Measurements from ENCODE around the gene SGMS1. TPM values are rescaled to one million over a fixed set of nuclear protein-coding genes. Genes with fewer than 3 reads are reported as not detected.

SGMS1 gene
- polyA plus RNA-seq, 1 of the 3 experiments (the other 2 are of a cell fraction), result 6.3 TPM

- WGBS (ENCODE audit: low lambda C conversion rate), result 98% methylated on average over 4 of the region's 4 CpGs
- Histone ChIP-seq H4K20me1 (ENCODE audit: insufficient read depth) (no peaks in the 10 kb centered on the region), H3K9me3 (no peaks in the 10 kb centered on the region), H3K4me2 (0 out of 2 replicates have a peak overlapping the region, but pooled peaks have one; percentile 75), H2AFZ (ENCODE audit: low read depth) (no peak overlapping the region), H3K4me3 (ENCODE audit: low read depth in 2 of 2, low read length in 1 of 2) (no peak overlapping the region), H3K4me1 (ENCODE audit: control insufficient read depth in 1 of 2, insufficient read depth in 2 of 2, low read depth in 1 of 2, low read length in 1 of 2) (peaks cover 0 to 32% of the 10 kb centered on the region in 2 experiments), H3K36me3 (replicated peaks in 1 of 2; ENCODE audit: control insufficient read depth in 1 of 2, insufficient read depth in 2 of 2, low read length in 1 of 2) (peaks cover 0 to 3% of the 10 kb centered on the region in 2 experiments), H3F3A (replicated peaks; ENCODE audit: insufficient read depth) (peaks cover 19% of the 10 kb centered on the region), H3K27ac (ENCODE audit: low read depth in 2 of 2, low read length in 1 of 2) (peak overlapping the region in 1 of 2 experiments; percentile 82; a peak in 3 of 4 replicates), H3K27me3 (ENCODE audit: insufficient read depth) (no peaks in the 10 kb centered on the region), H3K9me2 (no peaks in the 10 kb centered on the region), H3K9ac (no peak overlapping the region), H3K79me2 (ENCODE audit: insufficient read depth) (no peaks in the 10 kb centered on the region)
- no peak for DNase-seq
- TF ChIP-seq IRF3 (IDR thresholded peaks at IDR 0.05; ENCODE audit: low read depth, low read length), result no peak
- TF ChIP-seq NFIC (IDR thresholded peaks at IDR 0.05; ENCODE audit: borderline replicate concordance), result no peak
- no peak for TF ChIP-seq MEF2A (IDR thresholded peaks at IDR 0.05; ENCODE audit: borderline replicate concordance, low read depth)
- TF ChIP-seq SMC3 (IDR thresholded peaks at IDR 0.05; ENCODE audit: low read depth, low read length), result no peak
- no peak for TF ChIP-seq EP300 (IDR thresholded peaks at IDR 0.05; ENCODE audit: borderline replicate concordance in 1 of 2, low read depth in 1 of 2, low read length in 1 of 2)
- no peak for TF ChIP-seq SIN3A (IDR thresholded peaks at IDR 0.05; ENCODE audit: borderline replicate concordance, low read depth, low read length)
- no peak for TF ChIP-seq JUND (IDR thresholded peaks at IDR 0.05)
- no peak for TF ChIP-seq TEAD4 (IDR thresholded peaks at IDR 0.05; ENCODE audit: borderline replicate concordance, insufficient read depth)
- no peak for TF ChIP-seq GABPA (IDR thresholded peaks at IDR 0.05; ENCODE audit: low read depth)
- TF ChIP-seq ZBTB33 (IDR thresholded peaks at IDR 0.05; ENCODE audit: borderline replicate concordance, low read depth), result no peak
- TF ChIP-seq RXRA (IDR thresholded peaks at IDR 0.05; ENCODE audit: borderline replicate concordance, low read depth), result no peak
- TF ChIP-seq FOXM1 (IDR thresholded peaks at IDR 0.05; ENCODE audit: low read depth), result no peak
- no peak for TF ChIP-seq PBX3 (IDR thresholded peaks at IDR 0.05)
- TF ChIP-seq CTCF (IDR thresholded peaks at IDR 0.05), result no peak
- TF ChIP-seq RAD21 (IDR thresholded peaks at IDR 0.05; ENCODE audit: low read length), result no peak
- TF ChIP-seq ELF1 (IDR thresholded peaks at IDR 0.05), result no peak
- POLR2A ChIA-PET, result no interaction called here
- CTCF ChIA-PET, result interaction anchor here (1.7 kb wide), 1 partner anchor 11 kb away, joined by 5 read pairs; no protein-coding TSS in a partner anchor
Measured at GRCh38 chr10:50324680-50325393, 298.9 kb downstream of the SGMS1 start.
